ENCODE results near the gene MERTK. TPM values are rescaled to one million over a fixed set of nuclear protein-coding genes. Genes with fewer than 3 reads are reported as not detected.

Gene MERTK
- total and polyA plus RNA-seq, 2 of the 13 experiments (the other 11 are each of a cell fraction or from before 2014, with no cell fraction given): 37.3 to 44.7 TPM

GRCh38 chr2:111944531-111945210, 46.3 kb downstream of the MERTK start (continued):
- TF ChIP-seq ZNF556 (CRISPR knock-in tag; IDR thresholded peaks at IDR 0.05; ENCODE audit: borderline replicate concordance) (peak; percentile 29; the same call in 1 of the 2 replicates), MBD4 (IDR thresholded peaks at IDR 0.05; ENCODE audit: borderline replicate concordance, low read length) (no peak), MED1 (CRISPR knock-in tag; IDR thresholded peaks at IDR 0.05) (peak; percentile 56; the same call in 1 of the 2 replicates), DNMT3B (CRISPR knock-in tag; conservative IDR thresholded peaks at IDR 0.05) (no peak), ZNF83 (CRISPR knock-in tag; IDR thresholded peaks at IDR 0.05; ENCODE audit: borderline replicate concordance) (no peak), ZNF652 (CRISPR knock-in tag; IDR thresholded peaks at IDR 0.05; ENCODE audit: borderline replicate concordance, low read depth) (no peak; the same call in 1 of the 2 replicates)

- POLR2A ChIA-PET: interaction anchor here (0.8 to 2.7 kb wide), 7 partner anchors 9 to 109 kb away, joined by 3 to 18 read pairs (median 6); partner anchors contain the start of genes MERTK and TMEM87B
- peaks cover 12% of the 10 kb centered on the region for H3K79me2 ChIP-seq (ENCODE audit: insufficient read depth, low read length)
- H3K27ac ChIP-seq (ENCODE audit: extremely low read length, insufficient read depth, low read length): peak overlapping the region; percentile 67
- no TSS peak for BruUV-seq (replicated peaks)
- no peaks in the 10 kb centered on the region for H4K20me1 ChIP-seq (ENCODE audit: insufficient read depth, low read length)
- peak overlapping the region; percentile 56 for H3K4me2 ChIP-seq (ENCODE audit: low read depth, low read length)
- FAIRE-seq (peak; percentile 50), DNase-seq (ENCODE audit: low spot score) (peak; percentile 37), ATAC-seq (peak; percentile 22; the same call in 2 of the 3 replicates)
- H2AFZ ChIP-seq (ENCODE audit: low read length): no peak overlapping the region
- peaks cover 15 to 42% of the 10 kb centered on the region in 2 experiments for H3K36me3 ChIP-seq (replicated peaks in 1 of 2; ENCODE audit: control insufficient read depth in 1 of 2, insufficient read depth in 2 of 2, low read length in 2 of 2)
- H3K27me3 ChIP-seq (ENCODE audit: control insufficient read depth in 1 of 2, insufficient read depth in 2 of 2, low read length in 2 of 2): no peaks in the 10 kb centered on the region
- intact Hi-C loops (cut with micrococcal nuclease; ENCODE audit: unreplicated experiment): no loop called here
- WGBS (ENCODE audit: low lambda C conversion rate): 90% methylated on average over 2 of the region's 2 CpGs
- in situ Hi-C loops (cut with HindIII; ENCODE audit: extremely low pct_ligation_motif_present, low pct_unique_long_range_greater_than_20kb): no loop called here
- peaks cover 80% of the 10 kb centered on the region for H3K4me1 ChIP-seq (ENCODE audit: insufficient read depth, low read length)
- H3K9ac ChIP-seq (ENCODE audit: insufficient read depth, low read depth, low read length): 0 out of 2 replicates have a peak overlapping the region, but pooled peaks have one; percentile 2
- CTCF ChIA-PET (ENCODE audit: low intra/inter-chr PET ratio, low total read pairs): no interaction called here
- H3K9me3 ChIP-seq (ENCODE audit: low read length): no peaks in the 10 kb centered on the region
- peak overlapping the region in 1 of 3 experiments; percentile 12; a peak in 1 of 6 replicates for H3K4me3 ChIP-seq (replicated peaks in 1 of 3; ENCODE audit: insufficient read depth in 1 of 3, low read depth in 2 of 3, low read length in 3 of 3)
- no peak for TF ChIP-seq ZNF232 (CRISPR knock-in tag; IDR thresholded peaks at IDR 0.05; ENCODE audit: borderline replicate concordance)
- peak; percentile 30; the same call in 1 of the 2 replicates for TF ChIP-seq HBP1 (CRISPR knock-in tag; IDR thresholded peaks at IDR 0.05; ENCODE audit: low read depth)
- no peak for TF ChIP-seq WIZ (CRISPR knock-in tag; IDR thresholded peaks at IDR 0.05)
- TF ChIP-seq ZFP36L1 (CRISPR knock-in tag; IDR thresholded peaks at IDR 0.05): no peak
- no peak for TF ChIP-seq SRF (IDR thresholded peaks at IDR 0.05; ENCODE audit: low read depth, low read length)
- TF ChIP-seq MIER2 (CRISPR knock-in tag; IDR thresholded peaks at IDR 0.05): peak; percentile 87
- TF ChIP-seq SAP130 (CRISPR knock-in tag; IDR thresholded peaks at IDR 0.05; ENCODE audit: low read depth): 0 out of 2 replicates have a peak, but pooled peaks have one; percentile 26
Measured at GRCh38 chr2:111945444-111946293, 47.3 kb downstream of the MERTK start.
